NAMALWA (cell line): ENCODE results near the gene GLO1.

Source experiments
- DNase-seq: peaks from one replicate; pipeline ENCODE4 v3.0.0-alpha.2; 2015; ENCODE audit warnings: low spot score

GLO1 gene

GRCh38 chr6:38702558-38703397, at the start of gene GLO1:
Gene GLO1, minus strand, starts transcription at chr6:38703145. Its CDS starts 91 bp downstream, at chr6:38703054.
- DNase-seq = peak; percentile 98

- DNase-seq = no peak
Observed at GRCh38 chr6:38750968-38751615, 48.1 kb upstream of the GLO1 start.

GRCh38 chr6:38749473-38749872, 46.5 kb upstream of the GLO1 start:
- no peak for DNase-seq

GRCh38 chr6:38739532-38739931, 36.6 kb upstream of the GLO1 start:
- no peak for DNase-seq

- no peak for DNase-seq
Observed at GRCh38 chr6:38738261-38738660, 35.3 kb upstream of the GLO1 start.

GRCh38 chr6:38736951-38737350, 34.0 kb upstream of the GLO1 start:
- DNase-seq = no peak

GRCh38 chr6:38730140-38730862, 27.4 kb upstream of the GLO1 start:
- no peak for DNase-seq

GRCh38 chr6:38728203-38728602, 25.3 kb upstream of the GLO1 start:
- no peak for DNase-seq

- no peak for DNase-seq
Observed at GRCh38 chr6:38725414-38726183, 22.7 kb upstream of the GLO1 start.

GRCh38 chr6:38724343-38724742, 21.4 kb upstream of the GLO1 start:
- DNase-seq = no peak

- no peak for DNase-seq
Observed at GRCh38 chr6:38723783-38724182, 20.8 kb upstream of the GLO1 start.

- no peak for DNase-seq
Observed at GRCh38 chr6:38722727-38723334, 19.9 kb upstream of the GLO1 start.

- no peak for DNase-seq
Observed at GRCh38 chr6:38722038-38722437, 19.1 kb upstream of the GLO1 start.

- DNase-seq = no peak
Observed at GRCh38 chr6:38720295-38720694, 17.4 kb upstream of the GLO1 start.

- no peak for DNase-seq
Observed at GRCh38 chr6:38719358-38719757, 16.4 kb upstream of the GLO1 start.

- no peak for DNase-seq
Observed at GRCh38 chr6:38716825-38717224, 13.9 kb upstream of the GLO1 start.

GRCh38 chr6:38715016-38715689, 12.2 kb upstream of the GLO1 start, which contains the start of gene DNAH8:
Gene DNAH8, plus strand, starts transcription at chr6:38715311. Its CDS starts 7,499 bp downstream, at chr6:38722810.
- no peak for DNase-seq

- DNase-seq = no peak
Observed at GRCh38 chr6:38714239-38715015, 11.5 kb upstream of the GLO1 start.

GRCh38 chr6:38713812-38714211, 10.9 kb upstream of the GLO1 start:
- no peak for DNase-seq

GRCh38 chr6:38708496-38708895, 5.6 kb upstream of the GLO1 start:
- no peak for DNase-seq
